GM18526 (cell line): ENCODE results near the gene WDR88.

Experiments used
- POLR2A ChIP-seq: IDR thresholded peaks from 3 replicates; pipeline ENCODE4 v1.6.1; 2011; ENCODE audit not compliant: insufficient read length; ENCODE audit errors: extremely low read depth

Gene WDR88

GRCh38 chr19:33201886-33202545 lies 70.1 kb downstream of the WDR88 start:
- TF ChIP-seq POLR2A: no peak

- no peak for TF ChIP-seq POLR2A
These were observed 70.9 kb downstream of the WDR88 start for GRCh38 chr19:33202546-33203507.

GRCh38 chr19:33203529-33203928 lies 71.6 kb downstream of the WDR88 start:
- TF ChIP-seq POLR2A: no peak

DNA sequence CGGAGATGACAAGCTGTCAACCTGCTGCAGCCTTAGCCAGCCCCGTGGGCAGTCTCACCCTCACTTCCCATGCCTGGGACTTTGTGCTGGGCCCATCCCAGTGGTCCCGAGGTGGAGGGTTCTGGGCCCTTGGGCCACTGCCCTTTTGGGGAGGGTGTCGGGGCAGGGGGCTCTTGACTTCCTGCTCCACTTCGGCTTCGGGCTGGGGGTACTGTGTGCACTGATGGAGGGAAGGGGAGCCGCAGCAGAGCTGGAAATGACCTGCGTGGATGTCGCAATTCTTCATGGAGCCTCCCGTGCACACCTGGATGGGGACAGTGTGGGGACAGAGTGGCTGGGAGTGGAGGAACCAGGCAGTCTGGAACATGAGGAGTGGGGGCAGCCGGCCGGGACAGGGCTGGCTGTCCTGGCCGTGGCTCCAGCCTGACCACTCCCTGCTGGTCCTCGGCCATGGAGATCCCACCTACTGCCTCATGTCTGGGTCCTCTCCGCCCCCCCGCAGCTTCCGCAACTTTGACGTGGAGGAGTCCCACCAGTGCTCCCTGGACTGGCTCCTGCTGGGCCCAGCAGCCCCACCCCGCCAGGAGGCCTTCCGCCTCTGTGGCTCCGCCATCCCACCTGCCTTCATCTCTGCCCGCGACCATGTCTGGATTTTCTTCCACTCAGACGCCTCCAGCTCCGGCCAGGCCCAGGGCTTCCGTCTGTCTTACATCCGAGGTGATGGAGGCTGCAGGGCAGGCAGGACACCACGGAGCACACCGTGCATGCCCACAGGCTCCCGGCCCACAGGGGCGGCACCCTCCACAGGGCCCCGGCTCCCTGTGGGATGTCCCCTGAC lies 72.4 kb downstream of the WDR88 start:
- TF ChIP-seq POLR2A: no peak

DNA sequence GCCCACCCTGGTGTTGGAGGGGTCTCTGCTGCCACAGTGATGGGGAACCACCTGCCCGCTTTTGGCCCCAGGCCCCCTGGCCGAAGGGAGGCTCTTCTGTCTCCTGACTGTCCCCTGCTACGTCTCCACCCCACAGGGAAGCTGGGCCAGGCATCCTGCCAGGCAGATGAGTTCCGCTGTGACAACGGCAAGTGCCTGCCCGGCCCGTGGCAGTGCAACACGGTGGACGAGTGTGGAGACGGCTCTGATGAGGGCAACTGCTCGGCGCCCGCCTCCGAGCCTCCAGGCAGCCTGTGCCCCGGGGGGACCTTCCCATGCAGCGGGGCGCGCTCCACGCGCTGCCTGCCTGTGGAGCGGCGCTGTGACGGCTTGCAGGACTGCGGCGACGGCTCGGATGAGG lies 73.2 kb downstream of the WDR88 start:
- TF ChIP-seq POLR2A: no peak

- no peak for TF ChIP-seq POLR2A
These were observed 73.8 kb downstream of the WDR88 start for GRCh38 chr19:33205531-33206260.

DNA sequence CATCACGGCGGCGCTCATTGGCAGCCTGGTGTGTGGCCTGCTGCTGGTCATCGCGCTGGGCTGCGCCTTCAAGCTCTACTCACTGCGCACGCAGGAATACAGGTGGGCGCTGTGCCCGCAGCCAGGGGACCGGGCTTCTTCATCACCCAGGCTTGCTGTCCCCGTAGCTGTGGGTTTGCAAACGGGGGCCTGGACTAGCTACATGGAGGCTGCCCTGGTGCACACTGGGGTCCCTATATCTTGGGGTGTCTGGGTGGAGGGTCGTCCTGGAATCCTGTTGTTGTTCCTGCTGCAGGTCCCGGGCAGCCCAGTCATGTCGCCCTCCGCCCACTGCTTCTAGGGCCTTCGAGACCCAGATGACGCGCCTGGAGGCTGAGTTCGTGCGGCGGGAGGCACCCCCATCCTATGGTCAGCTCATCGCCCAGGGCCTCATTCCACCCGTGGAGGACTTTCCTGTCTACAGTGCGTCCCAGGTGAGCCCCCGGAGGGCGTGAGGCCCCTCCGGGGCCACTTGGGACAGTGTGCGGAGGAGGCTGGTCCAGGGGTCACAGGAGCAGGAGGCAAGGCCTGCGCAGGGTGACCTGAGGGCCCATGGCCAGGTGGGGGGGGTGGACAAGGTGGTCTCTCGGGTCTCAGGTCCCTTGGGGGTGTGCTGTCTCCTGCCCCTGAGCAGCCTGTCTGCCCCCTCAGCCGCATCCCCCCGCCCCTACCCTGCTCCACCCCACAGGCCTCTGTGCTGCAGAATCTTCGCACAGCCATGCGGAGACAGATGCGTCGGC lies 74.5 kb downstream of the WDR88 start:
- TF ChIP-seq POLR2A: no peak

GRCh38 chr19:33207040-33207620 lies 75.2 kb downstream of the WDR88 start:
- TF ChIP-seq POLR2A: no peak

- no peak for TF ChIP-seq POLR2A
These were observed 76.0 kb downstream of the WDR88 start for GRCh38 chr19:33207903-33208302.

GRCh38 chr19:33208371-33208895 lies 76.5 kb downstream of the WDR88 start:
- TF ChIP-seq POLR2A: no peak

- no peak for TF ChIP-seq POLR2A
These were observed 77.3 kb downstream of the WDR88 start for GRCh38 chr19:33208904-33209849.

- TF ChIP-seq POLR2A: no peak
These were observed 78.5 kb downstream of the WDR88 start for GRCh38 chr19:33210266-33210940.
